Neural cell (in vitro differentiated cells): ENCODE measurements around the gene CRYBA4. TPM values are rescaled to one million over a fixed set of nuclear protein-coding genes. Genes with fewer than 3 reads are reported as not detected.

Experiments
- H2AFZ ChIP-seq: fragments of 200-600, 300-800 bp; sonication (generic), shearing (Covaris generic); 2 replicates; pipeline ENCODE4 v1.6.0; 2014; ENCODE audit warnings: low read depth, mild to moderate bottlenecking, antibody characterized with exemption, low read length, moderate library complexity
- H3F3A ChIP-seq: fragments of 200-600 bp; shearing (Covaris generic); 2 replicates; pipeline ENCODE4 v1.6.1; 2016; ENCODE audit warnings: mild to moderate bottlenecking, moderate library complexity, mixed read lengths, antibody characterized with exemption, low read length; ENCODE audit not compliant: insufficient read depth, poor library complexity, severe bottlenecking
- H3K27ac ChIP-seq: fragments of 200-600, 300-800 bp; sonication (generic), shearing (Covaris generic); 2 replicates; pipeline ENCODE4 v1.5.1; 2014; ENCODE audit warnings: mild to moderate bottlenecking, low read length, moderate library complexity
- H3K27me3 ChIP-seq: fragments of 300-800, 200-600 bp; sonication (generic), shearing (Covaris generic); 2 replicates; pipeline ENCODE4 v1.6.0; 2014; ENCODE audit warnings: mild to moderate bottlenecking, low read depth, low read length, moderate library complexity; ENCODE audit not compliant: insufficient read depth
- H3K36me3 ChIP-seq: fragments of 300-800, 200-600 bp; sonication (generic), shearing (Covaris generic); 2 replicates; pipeline ENCODE4 v1.5.1; 2014; ENCODE audit warnings: mild to moderate bottlenecking, antibody characterized with exemption, low read length, moderate library complexity; ENCODE audit not compliant: insufficient read depth
- H3K4me2 ChIP-seq: fragments of 300-800, 200-600 bp; sonication (generic), shearing (Covaris generic); 2 replicates; pipeline ENCODE4 v1.6.0; 2014; ENCODE audit warnings: mild to moderate bottlenecking, low read length
- H3K4me3 ChIP-seq: fragments of 300-800, 200-600 bp; sonication (generic), shearing (Covaris generic); 2 replicates; pipeline ENCODE4 v1.5.1; 2014; ENCODE audit warnings: mild to moderate bottlenecking, low read length, moderate library complexity
- H3K79me2 ChIP-seq: fragments of 200-600 bp; shearing (Covaris generic); replicated peaks from 2 replicates; pipeline ENCODE4 v1.6.0; 2014; ENCODE audit warnings: mild to moderate bottlenecking, low read length, moderate library complexity; ENCODE audit not compliant: insufficient read depth
- H3K9ac ChIP-seq: fragments of 300-800, 200-600 bp; sonication (generic), shearing (Covaris generic); 2 replicates; pipeline ENCODE4 v1.6.1; 2016; ENCODE audit warnings: mild to moderate bottlenecking, low read length, mixed read lengths
- H3K9me2 ChIP-seq: fragments of 200-600 bp; shearing (Covaris generic); 2 replicates; pipeline ENCODE4 v1.6.1; 2016; ENCODE audit warnings: mild to moderate bottlenecking, low read length, mixed read lengths; ENCODE audit not compliant: insufficient read depth
- H3K9me3 ChIP-seq: fragments of 200-600, 300-800 bp; sonication (generic), shearing (Covaris generic); 2 replicates; pipeline ENCODE4 v1.6.1; 2016; ENCODE audit warnings: mild to moderate bottlenecking, mixed run types, low read length, moderate library complexity, mixed read lengths
- H4K20me1 ChIP-seq: fragments of 200-600 bp; shearing (Covaris generic); 2 replicates; pipeline ENCODE4 v1.6.1; 2016; ENCODE audit warnings: mild to moderate bottlenecking, mixed run types; ENCODE audit not compliant: insufficient read depth
- EP300 ChIP-seq: fragments of 450-650 bp; conservative IDR thresholded peaks from 2 replicates; pipeline ENCODE4 v1.6.1; 2014; ENCODE audit warnings: antibody characterized with exemption, mild to moderate bottlenecking, moderate library complexity; ENCODE audit not compliant: poor library complexity, severe bottlenecking
- EZH2 ChIP-seq: fragments of 200-600, 300-800 bp; shearing (Covaris generic), sonication (generic); IDR thresholded peaks from 2 replicates; pipeline ENCODE4 v1.6.1; 2014; ENCODE audit warnings: antibody characterized with exemption, low read length, borderline replicate concordance, mild to moderate bottlenecking; ENCODE audit not compliant: insufficient read depth, poor library complexity, severe bottlenecking
- MXI1 ChIP-seq: fragments of 450-650 bp; conservative IDR thresholded peaks from 2 replicates; pipeline ENCODE4 v1.6.1; 2014; ENCODE audit warnings: antibody characterized with exemption, mild to moderate bottlenecking; ENCODE audit not compliant: poor library complexity, severe bottlenecking
- POLR2AphosphoS5 ChIP-seq: IDR thresholded peaks from 2 replicates; pipeline ENCODE4 v1.6.1; 2012
- RAD21 ChIP-seq: fragments of 450-650 bp; conservative IDR thresholded peaks from 2 replicates; pipeline ENCODE4 v1.6.1; 2014; ENCODE audit warnings: antibody characterized with exemption, mild to moderate bottlenecking, moderate library complexity
- SMC3 ChIP-seq: fragments of 450-650 bp; conservative IDR thresholded peaks from 2 replicates; pipeline ENCODE4 v1.6.1; 2014; ENCODE audit warnings: antibody characterized with exemption, mild to moderate bottlenecking, moderate library complexity; ENCODE audit not compliant: poor library complexity
- TAF1 ChIP-seq: IDR thresholded peaks from 2 replicates; pipeline ENCODE4 v1.6.1; 2012; ENCODE audit warnings: low read depth
- polyA plus RNA-seq: library from polyadenylated mRNA; depleted of rRNA; stranded (reverse); fragments of >200 nt; gene quantifications from 2 replicates; pipeline ENCODE4 v1.2.3, GENCODE V29; 2014
- TF ChIP-seq, protein P1 (sequence below): fragments of 450-650 bp; IDR thresholded peaks from 2 replicates; pipeline ENCODE4 v1.5.1; 2014; ENCODE audit warnings: antibody characterized with exemption, mild to moderate bottlenecking, moderate library complexity; ENCODE audit not compliant: poor library complexity, severe bottlenecking
- TF ChIP-seq, protein P2 (sequence below): IDR thresholded peaks from 2 replicates; pipeline ENCODE4 v1.6.1; 2012; ENCODE audit warnings: borderline replicate concordance

CRYBA4 gene
- polyA plus RNA-seq, 1 donor from 2014 or later = not detected

GRCh38 chr22:26632422-26633155 is 10.8 kb downstream of the CRYBA4 start:
- no peaks in the 10 kb centered on the region for H3K79me2 ChIP-seq
- H3K27me3 ChIP-seq = no peaks in the 10 kb centered on the region
- no peak overlapping the region for H2AFZ ChIP-seq
- no peak overlapping the region for H3K4me3 ChIP-seq
- H3K27ac ChIP-seq = no peak overlapping the region
- no peak overlapping the region for H3K4me2 ChIP-seq
- H3K9ac ChIP-seq = no peak overlapping the region
- H4K20me1 ChIP-seq = no peaks in the 10 kb centered on the region
- no peaks in the 10 kb centered on the region for H3K36me3 ChIP-seq
- no peaks in the 10 kb centered on the region for H3K9me3 ChIP-seq
- H3F3A ChIP-seq = no peaks in the 10 kb centered on the region
- no peaks in the 10 kb centered on the region for H3K9me2 ChIP-seq
- no peak for TF ChIP-seq SMC3
- TF ChIP-seq POLR2AphosphoS5 = no peak
- TF ChIP-seq EP300 = no peak

GRCh38 chr22:26634189-26634588 is 12.4 kb downstream of the CRYBA4 start:
- H3K27me3 ChIP-seq = no peaks in the 10 kb centered on the region
- H3F3A ChIP-seq = no peaks in the 10 kb centered on the region
- H3K79me2 ChIP-seq = no peaks in the 10 kb centered on the region
- no peaks in the 10 kb centered on the region for H4K20me1 ChIP-seq
- no peak overlapping the region for H2AFZ ChIP-seq
- no peak overlapping the region for H3K9ac ChIP-seq
- H3K9me2 ChIP-seq = no peaks in the 10 kb centered on the region
- H3K9me3 ChIP-seq = no peaks in the 10 kb centered on the region
- H3K4me3 ChIP-seq = no peak overlapping the region
- H3K4me2 ChIP-seq = no peak overlapping the region
- no peak for TF ChIP-seq POLR2AphosphoS5
- TF ChIP-seq, protein P1, sequence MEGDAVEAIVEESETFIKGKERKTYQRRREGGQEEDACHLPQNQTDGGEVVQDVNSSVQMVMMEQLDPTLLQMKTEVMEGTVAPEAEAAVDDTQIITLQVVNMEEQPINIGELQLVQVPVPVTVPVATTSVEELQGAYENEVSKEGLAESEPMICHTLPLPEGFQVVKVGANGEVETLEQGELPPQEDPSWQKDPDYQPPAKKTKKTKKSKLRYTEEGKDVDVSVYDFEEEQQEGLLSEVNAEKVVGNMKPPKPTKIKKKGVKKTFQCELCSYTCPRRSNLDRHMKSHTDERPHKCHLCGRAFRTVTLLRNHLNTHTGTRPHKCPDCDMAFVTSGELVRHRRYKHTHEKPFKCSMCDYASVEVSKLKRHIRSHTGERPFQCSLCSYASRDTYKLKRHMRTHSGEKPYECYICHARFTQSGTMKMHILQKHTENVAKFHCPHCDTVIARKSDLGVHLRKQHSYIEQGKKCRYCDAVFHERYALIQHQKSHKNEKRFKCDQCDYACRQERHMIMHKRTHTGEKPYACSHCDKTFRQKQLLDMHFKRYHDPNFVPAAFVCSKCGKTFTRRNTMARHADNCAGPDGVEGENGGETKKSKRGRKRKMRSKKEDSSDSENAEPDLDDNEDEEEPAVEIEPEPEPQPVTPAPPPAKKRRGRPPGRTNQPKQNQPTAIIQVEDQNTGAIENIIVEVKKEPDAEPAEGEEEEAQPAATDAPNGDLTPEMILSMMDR = no peak
- TF ChIP-seq RAD21 = no peak
- no peak for TF ChIP-seq TAF1
- TF ChIP-seq, protein P2, sequence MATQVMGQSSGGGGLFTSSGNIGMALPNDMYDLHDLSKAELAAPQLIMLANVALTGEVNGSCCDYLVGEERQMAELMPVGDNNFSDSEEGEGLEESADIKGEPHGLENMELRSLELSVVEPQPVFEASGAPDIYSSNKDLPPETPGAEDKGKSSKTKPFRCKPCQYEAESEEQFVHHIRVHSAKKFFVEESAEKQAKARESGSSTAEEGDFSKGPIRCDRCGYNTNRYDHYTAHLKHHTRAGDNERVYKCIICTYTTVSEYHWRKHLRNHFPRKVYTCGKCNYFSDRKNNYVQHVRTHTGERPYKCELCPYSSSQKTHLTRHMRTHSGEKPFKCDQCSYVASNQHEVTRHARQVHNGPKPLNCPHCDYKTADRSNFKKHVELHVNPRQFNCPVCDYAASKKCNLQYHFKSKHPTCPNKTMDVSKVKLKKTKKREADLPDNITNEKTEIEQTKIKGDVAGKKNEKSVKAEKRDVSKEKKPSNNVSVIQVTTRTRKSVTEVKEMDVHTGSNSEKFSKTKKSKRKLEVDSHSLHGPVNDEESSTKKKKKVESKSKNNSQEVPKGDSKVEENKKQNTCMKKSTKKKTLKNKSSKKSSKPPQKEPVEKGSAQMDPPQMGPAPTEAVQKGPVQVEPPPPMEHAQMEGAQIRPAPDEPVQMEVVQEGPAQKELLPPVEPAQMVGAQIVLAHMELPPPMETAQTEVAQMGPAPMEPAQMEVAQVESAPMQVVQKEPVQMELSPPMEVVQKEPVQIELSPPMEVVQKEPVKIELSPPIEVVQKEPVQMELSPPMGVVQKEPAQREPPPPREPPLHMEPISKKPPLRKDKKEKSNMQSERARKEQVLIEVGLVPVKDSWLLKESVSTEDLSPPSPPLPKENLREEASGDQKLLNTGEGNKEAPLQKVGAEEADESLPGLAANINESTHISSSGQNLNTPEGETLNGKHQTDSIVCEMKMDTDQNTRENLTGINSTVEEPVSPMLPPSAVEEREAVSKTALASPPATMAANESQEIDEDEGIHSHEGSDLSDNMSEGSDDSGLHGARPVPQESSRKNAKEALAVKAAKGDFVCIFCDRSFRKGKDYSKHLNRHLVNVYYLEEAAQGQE = no peak
- TF ChIP-seq EP300 = no peak
- no peaks in the 10 kb centered on the region for H3K36me3 ChIP-seq
- H3K27ac ChIP-seq = no peak overlapping the region

- H3K9me2 ChIP-seq = no peaks in the 10 kb centered on the region
- no peaks in the 10 kb centered on the region for H3K9me3 ChIP-seq
- H3F3A ChIP-seq = no peaks in the 10 kb centered on the region
- H3K27me3 ChIP-seq = no peaks in the 10 kb centered on the region
- H4K20me1 ChIP-seq = no peaks in the 10 kb centered on the region
- no peaks in the 10 kb centered on the region for H3K36me3 ChIP-seq
- H2AFZ ChIP-seq = no peak overlapping the region
- no peak overlapping the region for H3K9ac ChIP-seq
- no peak overlapping the region for H3K4me3 ChIP-seq
- H3K4me2 ChIP-seq = no peak overlapping the region
- H3K79me2 ChIP-seq = no peaks in the 10 kb centered on the region
- H3K27ac ChIP-seq = no peak overlapping the region
- no peak for TF ChIP-seq RAD21
- no peak for TF ChIP-seq EZH2
- TF ChIP-seq, protein P2 = no peak
- TF ChIP-seq SMC3 = no peak
- TF ChIP-seq, protein P1 = no peak
- no peak for TF ChIP-seq MXI1
- TF ChIP-seq POLR2AphosphoS5 = no peak
These were observed 13.4 kb downstream of the CRYBA4 start for GRCh38 chr22:26635117-26635516.
